GM18858 (cell line): ENCODE data around the gene MYO1B.

Experiments
- ATAC-seq: cut with Tn5 transposase; IDR thresholded peaks from one replicate; pipeline ENCODE4 v1.9.1; 2021; ENCODE audit not compliant: unreplicated experiment

Gene MYO1B

GRCh38 chr2:191296083-191297006 lies 51.1 kb downstream of the MYO1B start:
- no peak for ATAC-seq

DNA sequence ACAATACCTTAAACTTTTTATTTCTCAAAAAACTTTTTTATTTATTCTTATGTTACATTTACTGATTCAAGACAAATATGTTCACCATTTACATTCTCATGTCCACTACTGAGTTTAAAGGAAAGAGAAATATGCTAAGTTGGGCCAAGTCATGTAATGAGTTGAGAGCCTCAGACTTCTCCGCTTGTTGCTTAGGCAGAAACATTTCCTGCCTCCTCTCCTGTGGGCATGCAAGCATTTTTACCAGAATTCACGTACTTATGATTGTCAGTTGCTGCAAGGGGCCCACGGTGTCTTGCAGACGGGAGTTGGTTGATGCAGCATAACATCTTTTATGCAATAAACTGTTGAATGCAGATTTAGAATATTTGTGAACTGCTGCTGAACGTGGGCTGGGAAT lies 51.8 kb downstream of the MYO1B start:
- no peak for ATAC-seq

- no peak for ATAC-seq
These were observed 53.1 kb downstream of the MYO1B start for GRCh38 chr2:191298306-191298705.

GRCh38 chr2:191299010-191299409 lies 53.8 kb downstream of the MYO1B start:
- ATAC-seq: no peak

- ATAC-seq: no peak
These were observed 54.7 kb downstream of the MYO1B start for GRCh38 chr2:191299866-191300265.

DNA sequence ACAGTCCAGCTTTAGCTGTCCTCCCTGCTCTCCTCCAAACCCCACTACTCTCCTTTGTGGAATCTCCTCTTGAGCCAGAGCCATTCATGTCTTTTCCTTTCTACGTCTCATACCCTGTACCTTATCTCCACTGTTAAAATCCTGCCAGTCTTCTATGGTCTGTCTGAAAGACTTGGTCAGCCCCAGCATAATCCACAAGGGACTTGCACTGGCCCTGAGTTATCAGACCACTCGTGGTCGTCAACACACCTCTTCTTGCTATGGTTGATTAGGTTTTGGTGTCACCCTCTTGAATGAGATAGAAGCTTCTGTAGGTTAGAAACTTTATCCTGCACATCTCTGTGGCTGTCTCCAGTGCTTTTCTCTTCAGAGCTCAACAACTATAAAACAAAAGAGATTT lies 56.8 kb downstream of the MYO1B start:
- no peak for ATAC-seq

DNA sequence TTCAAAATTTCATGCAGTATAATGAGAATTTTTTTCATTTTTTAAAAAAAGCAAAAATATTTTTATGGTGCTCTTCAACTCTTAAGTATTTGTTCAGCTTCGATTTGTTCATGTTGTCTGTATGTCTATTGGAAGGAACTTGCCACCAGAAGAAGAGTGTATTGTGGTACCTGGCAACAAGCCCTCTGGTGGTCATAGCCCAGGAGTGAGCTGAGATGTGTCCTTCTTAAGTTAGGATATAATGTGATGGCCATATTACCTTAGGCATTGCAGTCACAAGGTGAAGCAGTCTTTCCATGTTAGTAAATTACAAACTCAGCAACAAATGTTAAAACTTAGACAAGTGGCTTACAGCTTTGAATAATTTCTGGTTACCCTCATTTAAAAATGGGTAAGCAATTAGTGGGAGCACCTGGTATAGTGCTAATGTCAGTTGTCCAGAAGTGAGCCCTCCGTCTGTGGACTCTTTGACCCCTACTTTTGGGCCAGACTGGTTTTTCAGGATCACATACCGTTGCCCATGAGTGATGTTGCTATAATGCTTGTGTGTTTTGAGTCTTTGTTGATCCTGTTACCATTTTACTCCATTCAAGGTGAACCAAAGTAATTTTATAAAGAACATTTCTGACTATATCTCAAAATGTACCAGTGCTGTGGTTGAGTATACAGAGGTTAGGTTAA lies 57.4 kb downstream of the MYO1B start:
- no peak for ATAC-seq

DNA sequence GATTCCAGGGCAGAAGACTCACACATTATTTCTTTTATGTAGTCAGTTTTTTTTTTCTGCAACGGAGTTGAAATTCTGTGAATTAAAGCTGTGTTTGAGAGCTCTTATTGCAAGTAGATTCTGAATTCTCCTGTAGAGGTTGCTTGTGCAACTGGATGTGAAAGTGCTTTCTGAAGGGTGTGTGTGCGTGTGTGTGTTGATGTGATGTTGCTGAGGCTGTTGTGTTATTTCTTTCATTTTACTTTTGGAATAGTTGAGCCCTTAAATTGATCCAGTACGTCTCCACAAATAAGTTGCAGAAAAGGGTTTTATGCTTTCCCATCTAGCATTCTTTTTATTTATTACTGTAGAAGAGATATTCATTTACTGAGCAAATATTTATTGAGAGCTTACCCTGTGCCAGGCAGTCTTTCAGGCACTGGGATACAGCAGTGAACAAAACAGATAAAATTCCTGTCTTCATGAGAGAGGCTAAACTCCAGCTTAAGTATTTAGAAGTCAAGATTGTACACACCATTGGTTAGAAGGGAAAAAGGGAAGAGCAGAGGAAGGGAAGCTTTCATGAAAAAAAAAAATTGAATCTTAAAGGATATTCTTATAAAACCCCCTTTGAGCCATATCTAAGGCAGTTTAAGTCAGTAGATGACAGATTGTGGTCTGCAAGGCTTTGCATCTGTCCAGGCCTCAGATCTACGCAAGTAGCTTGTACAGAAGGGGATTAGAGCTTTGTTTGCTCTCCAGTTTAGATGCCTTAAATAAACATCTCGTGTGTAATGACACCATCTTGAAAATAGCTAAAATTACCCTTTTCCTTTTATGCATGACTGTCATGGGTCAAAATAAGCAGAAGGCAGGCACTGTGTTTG lies 58.2 kb downstream of the MYO1B start:
- no peak for ATAC-seq

DNA sequence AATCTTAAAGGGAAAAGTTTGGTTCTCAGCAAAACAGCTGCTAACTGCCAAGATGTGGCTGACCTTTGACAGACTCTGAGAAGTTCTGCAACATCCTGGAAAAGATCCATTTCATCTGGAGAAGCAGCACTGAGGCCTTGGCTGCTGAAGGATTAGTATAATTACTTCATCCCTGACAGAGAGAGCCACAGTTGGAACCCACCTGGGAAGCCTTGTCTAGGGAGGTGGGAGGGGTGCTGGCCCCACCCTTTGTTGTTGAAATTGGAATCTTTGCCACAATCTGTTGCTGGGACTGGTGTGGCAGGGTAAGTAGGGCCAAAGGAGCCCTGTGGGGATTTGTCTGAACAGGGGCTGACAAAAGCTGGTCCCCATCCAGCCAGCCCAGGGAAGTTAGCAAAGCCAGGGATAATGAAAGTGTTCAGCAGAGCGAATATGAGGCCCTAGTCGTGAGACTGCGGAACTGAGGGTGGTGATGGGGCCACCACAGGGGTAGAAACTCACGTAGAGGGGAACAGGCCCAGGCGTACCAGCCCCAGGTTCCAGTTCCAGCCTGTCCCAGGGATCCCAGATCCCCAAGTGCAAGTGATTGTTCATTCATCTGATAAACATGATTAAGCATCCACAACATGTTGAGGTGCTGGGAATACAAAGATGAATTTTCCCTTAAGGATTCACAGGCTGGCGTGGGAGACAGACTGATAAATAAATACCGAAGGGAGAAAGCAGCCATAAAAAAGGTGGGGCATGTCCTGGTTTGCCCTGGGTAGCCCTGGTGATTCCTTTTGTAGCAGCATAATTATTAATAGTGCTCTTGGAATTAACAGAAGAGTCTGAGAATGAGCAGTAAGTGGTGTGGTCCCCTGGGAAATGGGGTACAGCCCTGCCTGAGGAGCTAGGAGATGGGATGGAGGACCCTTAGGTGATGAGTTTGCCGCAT lies 60.0 kb downstream of the MYO1B start:
- ATAC-seq: no peak

DNA sequence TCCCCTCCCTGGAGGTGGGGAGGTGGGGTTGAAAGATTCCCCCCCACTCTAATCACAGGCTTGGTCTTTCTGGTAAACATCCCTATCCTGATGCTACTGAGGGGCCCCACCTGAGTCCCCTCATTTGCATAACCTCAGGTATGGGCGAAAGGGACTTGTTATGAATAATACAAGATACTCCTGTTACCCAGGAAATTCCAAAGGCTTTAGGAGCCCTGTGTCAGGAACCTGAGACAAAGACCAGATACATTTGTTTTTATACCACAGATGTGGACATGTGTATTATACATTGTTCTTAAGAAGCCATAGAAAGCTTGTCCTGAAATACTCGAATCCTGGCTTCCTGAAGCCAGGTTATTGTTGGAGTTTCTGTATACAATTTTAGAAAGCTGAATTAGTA lies 62.8 kb downstream of the MYO1B start:
- no peak for ATAC-seq

DNA sequence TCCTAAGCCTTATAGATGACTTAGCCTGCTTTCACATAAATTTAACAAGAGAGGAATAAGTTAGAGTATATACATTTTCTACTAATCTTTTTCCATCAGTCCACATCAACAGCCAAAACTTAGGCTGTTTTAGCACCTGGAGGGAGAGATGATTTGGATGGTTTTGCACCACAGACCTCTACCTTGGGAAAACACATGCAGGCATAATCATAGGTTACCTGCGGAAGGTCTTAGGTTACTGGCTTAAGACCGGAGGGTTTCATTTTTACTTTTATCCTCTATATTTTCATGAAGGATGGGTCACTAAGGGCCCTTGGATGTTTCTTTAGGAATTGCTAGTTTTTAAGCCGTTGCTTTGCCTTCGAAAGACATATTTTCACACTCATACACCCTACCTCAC lies 66.0 kb downstream of the MYO1B start:
- no peak for ATAC-seq

GRCh38 chr2:191311627-191312026 lies 66.4 kb downstream of the MYO1B start:
- no peak for ATAC-seq

DNA sequence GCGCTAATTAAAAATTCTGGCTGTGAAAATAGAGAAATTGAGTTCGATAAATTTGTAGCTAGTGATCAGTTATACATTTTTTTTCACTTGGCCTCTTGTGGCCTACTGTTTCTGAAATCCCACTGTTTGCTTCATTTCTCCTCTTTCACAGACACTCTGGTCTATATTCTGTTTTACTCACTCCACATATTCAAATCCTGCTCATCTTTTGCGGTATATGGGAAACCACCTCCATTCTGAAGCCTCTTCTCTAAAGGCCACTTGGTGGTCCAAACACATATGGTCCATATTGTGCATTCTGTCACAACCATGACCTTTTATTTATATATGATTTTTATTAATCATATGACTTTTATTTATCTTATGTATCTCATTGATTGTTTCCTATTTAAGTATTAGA lies 67.0 kb downstream of the MYO1B start:
- ATAC-seq: no peak

DNA sequence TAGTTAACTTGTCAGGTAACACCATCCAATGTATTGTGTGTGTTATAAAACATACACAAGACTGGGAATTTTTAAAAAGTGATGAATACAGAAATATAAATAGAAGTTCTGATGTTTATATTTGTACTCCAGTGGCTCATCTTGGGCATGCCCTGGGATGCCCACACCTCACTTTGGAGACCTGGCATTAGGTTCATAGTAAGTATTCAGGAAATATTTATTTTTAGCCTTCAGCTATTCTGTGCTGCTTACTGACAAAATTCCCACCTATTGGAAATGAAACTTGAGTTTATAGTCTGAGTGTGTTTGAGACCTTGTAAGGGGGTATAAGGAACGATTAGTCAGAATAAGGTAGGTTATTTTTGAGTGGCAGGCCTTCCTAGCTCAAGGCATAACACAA lies 67.5 kb downstream of the MYO1B start:
- no peak for ATAC-seq

DNA sequence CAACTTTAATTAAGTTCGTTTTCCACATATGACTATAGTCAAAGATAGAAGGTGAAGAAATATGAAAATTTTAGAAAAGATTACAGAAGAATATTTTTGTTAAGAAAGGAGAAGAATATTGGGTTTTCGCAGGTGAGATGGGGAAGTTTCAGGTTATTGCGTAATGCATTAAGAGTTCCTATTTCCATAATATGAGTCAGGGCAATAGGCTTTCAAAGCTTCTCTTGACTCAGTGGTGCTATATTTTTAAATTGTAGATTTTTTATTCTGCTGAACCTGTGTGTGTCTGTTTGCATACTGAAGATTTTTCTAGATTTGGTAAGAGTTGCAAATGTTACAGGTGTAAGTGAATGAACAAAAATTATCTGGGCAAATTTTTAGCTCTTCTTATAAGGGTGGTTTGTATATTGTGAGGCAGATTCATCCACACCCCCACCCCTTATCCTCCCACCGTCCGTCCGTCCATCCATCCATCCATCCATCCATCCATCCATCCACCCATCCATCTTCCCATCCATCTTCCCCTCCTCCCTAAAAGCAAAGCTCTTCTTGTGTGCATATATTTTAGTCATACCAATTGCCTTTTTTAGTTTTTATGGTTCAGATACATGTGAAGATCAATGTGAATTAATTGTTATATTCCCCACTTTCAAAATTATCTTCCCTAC lies 69.6 kb downstream of the MYO1B start:
- no peak for ATAC-seq

GRCh38 chr2:191315365-191315752 lies 70.2 kb downstream of the MYO1B start:
- ATAC-seq: no peak

DNA sequence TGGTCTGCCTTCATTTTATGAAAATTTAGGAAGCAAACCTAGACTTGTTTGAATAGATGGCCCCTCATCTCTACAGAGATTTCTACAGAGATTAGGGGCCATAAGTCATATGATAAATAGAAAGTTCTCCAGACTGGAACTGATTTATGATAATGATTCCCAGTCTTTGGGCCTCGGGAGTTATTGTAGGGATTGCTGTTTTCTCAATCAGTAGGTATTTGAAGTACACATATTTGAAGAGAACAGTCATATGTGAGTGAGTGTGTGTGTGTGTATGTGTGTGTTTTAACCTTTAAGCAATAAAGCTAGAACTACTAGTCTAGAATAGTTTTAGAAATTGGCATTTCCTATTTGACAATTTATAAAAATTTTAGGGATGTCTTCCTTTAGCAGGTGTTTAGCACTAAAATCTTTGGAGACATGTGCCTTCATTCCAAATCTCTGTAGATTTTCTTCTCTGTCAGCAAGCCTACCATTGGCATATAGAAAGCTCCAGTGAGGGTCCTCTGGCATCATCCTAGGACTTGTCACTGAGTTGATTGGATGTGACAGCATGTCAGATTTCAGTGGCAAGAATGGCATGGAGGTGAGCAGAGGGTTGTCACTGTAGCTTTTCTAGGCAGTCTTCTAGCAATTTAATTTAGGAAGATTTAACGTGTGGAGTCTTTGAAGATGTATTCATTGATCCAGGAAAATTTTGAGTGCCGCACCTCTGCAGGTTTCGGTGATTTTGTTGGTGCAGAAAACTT lies 71.2 kb downstream of the MYO1B start:
- no peak for ATAC-seq

DNA sequence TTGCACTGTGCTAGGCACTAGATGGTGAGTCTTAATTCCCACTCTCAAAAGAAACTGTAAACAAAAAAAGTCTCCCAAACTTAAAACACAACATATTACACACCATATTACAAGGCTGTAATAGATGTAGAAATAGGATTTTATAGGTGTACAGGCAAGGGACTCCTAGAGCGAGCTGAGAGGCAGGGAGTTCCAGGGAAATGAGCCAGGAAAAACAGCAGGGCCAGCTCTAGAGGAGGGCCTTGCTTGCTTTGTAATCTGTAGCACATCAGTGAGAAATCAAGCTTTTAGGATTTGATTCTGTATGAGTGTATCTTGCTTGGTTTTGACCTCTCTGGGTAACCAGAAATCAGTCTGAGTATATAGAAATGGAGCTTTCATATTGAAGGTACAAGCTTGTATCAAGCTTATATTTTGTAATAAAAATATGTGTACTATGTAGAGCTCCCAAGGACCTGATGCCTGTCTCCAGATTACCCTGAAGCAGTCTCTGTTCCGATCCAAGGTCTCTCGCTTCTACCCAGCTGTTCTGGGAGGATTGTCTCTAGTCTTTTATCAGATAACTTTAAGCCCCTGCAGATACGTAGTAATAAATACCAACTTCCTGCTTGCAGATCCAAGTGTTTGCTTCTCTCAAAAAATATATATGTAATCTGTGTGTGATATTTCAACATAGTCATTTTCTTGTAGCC lies 73.0 kb downstream of the MYO1B start:
- ATAC-seq: no peak

DNA sequence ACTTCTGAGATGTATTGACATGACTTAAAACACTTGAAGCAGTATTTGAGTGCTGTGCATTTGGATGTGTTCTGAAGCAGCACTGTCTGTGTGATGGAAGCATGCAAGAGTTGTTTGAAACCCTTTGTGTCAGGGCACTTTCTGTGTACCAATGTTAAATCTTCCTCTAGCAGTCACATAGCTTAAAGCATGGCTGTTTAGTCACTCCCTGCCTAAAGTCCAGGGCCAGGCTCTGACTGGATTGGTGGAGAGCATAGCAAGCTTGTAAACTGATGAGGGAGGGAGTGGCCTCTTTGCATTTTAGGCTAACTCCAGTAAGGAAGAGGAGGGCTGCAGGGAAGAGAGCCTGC lies 73.5 kb downstream of the MYO1B start:
- ATAC-seq: no peak
